HepG2 (cell line): ENCODE data around the gene STXBP4. TPM values are rescaled to one million over a fixed set of nuclear protein-coding genes. Genes with fewer than 3 reads are reported as not detected.

Experiments
- ATAC-seq: fragments of 200-7000 bp; cut with Tn5 transposase; 3 replicates; pipeline ENCODE4 v1.9.1; 2020; ENCODE audit warnings: mild to moderate bottlenecking, moderate library complexity
- BruUV-seq: library from RNA; stranded (reverse); fragments of 400-500 nt; replicated peaks from 2 replicates; lab custom pipeline; 2021; lab: Mats Ljungman, UMichigan
- CTCF ChIA-PET: fragments of 300-600 bp; formaldehyde crosslinking; extraction: SDS; loops from one replicate; lab custom pipeline; 2021; ENCODE audit warnings: low total read pairs, inconsistent platforms, low intra/inter-chr PET ratio; lab: Yijun Ruan, JAX
- POLR2A ChIA-PET: fragments of 350-600 bp; sonication (Branson Sonifier 250); formaldehyde crosslinking; loops from one replicate; lab custom pipeline; 2020; ENCODE audit warnings: antibody characterized with exemption, inconsistent platforms; lab: Yijun Ruan, JAX
- DNase-seq: peaks from one replicate; pipeline ENCODE4 v3.0.0-alpha.2; 2015; ENCODE audit warnings: low spot score
- FAIRE-seq: peaks from 3 replicates; lab custom pipeline; 2011; peaks lifted over from hg19 to GRCh38; lab: Jason Lieb, UNC
- H2AFZ ChIP-seq: one replicate; pipeline ENCODE4 v1.6.1; 2011; ENCODE audit warnings: low read length, inconsistent platforms
- H3K27ac ChIP-seq: fragments of 300-600 bp; 3 replicates; pipeline ENCODE4 v1.8.0; 2011; ENCODE audit warnings: mixed run types, mild to moderate bottlenecking, mixed read lengths, low read length, inconsistent platforms; ENCODE audit not compliant: insufficient read depth; ENCODE audit errors: extremely low read length
- H3K27me3 ChIP-seq, 2 experiments: fragments of 200-600 bp in 1 of 2; 2 replicates in 1 of 2; 3 replicates in 1 of 2; pipeline versions ENCODE4 v1.6.0 to v1.8.0; 2011; ENCODE audit warnings: low read length in 2 of 2, mild to moderate bottlenecking in 2 of 2, moderate library complexity in 2 of 2, inconsistent platforms in 1 of 2; ENCODE audit not compliant: insufficient read depth in 2 of 2, control insufficient read depth in 1 of 2
- H3K36me3 ChIP-seq, 2 experiments: fragments of 200-600 bp in 1 of 2; replicated peaks in 1 of 2; 2 replicates in 1 of 2; 3 replicates in 1 of 2; pipeline versions ENCODE4 v1.5.1 to v1.8.0; 2011; ENCODE audit warnings: low read length in 2 of 2, inconsistent platforms in 1 of 2; ENCODE audit not compliant: insufficient read depth in 2 of 2, control insufficient read depth in 1 of 2
- H3K4me1 ChIP-seq: 2 replicates; pipeline ENCODE4 v1.5.1; 2012; ENCODE audit warnings: low read length, inconsistent platforms; ENCODE audit not compliant: insufficient read depth
- H3K4me2 ChIP-seq: 2 replicates; pipeline ENCODE4 v1.6.0; 2011; ENCODE audit warnings: low read depth, low read length, inconsistent platforms
- H3K4me3 ChIP-seq, 3 experiments: fragments of 200-600 bp in 1 of 3; sonication (generic), shearing (Covaris generic) in 1 of 3; replicated peaks in 1 of 3; 2 replicates each; pipeline ENCODE4 v1.5.1; 2011 to 2016; ENCODE audit warnings: low read length in 3 of 3, inconsistent platforms in 2 of 3, low read depth in 2 of 3, mild to moderate bottlenecking in 2 of 3, control low read depth in 1 of 3, mixed read lengths in 1 of 3; ENCODE audit not compliant: insufficient read depth in 1 of 3
- H3K79me2 ChIP-seq: one replicate; pipeline ENCODE4 v1.6.1; 2011; ENCODE audit warnings: low read length, inconsistent platforms; ENCODE audit not compliant: insufficient read depth
- H3K9ac ChIP-seq: 2 replicates; pipeline ENCODE4 v1.6.0; 2011; ENCODE audit warnings: mild to moderate bottlenecking, low read depth, low read length, inconsistent platforms; ENCODE audit not compliant: insufficient read depth
- H3K9me3 ChIP-seq: 2 replicates; pipeline ENCODE4 v1.5.1; 2012; ENCODE audit warnings: mild to moderate bottlenecking, low read length
- H4K20me1 ChIP-seq: 2 replicates; pipeline ENCODE4 v1.6.0; 2011; ENCODE audit warnings: inconsistent platforms, mild to moderate bottlenecking, low read length, moderate library complexity; ENCODE audit not compliant: insufficient read depth
- ADNP ChIP-seq: sonication (generic); formaldehyde crosslinking; IDR thresholded peaks from 2 replicates; pipeline ENCODE4 v1.4.0; 2020; ENCODE audit warnings: missing genetic modification reagents
- FOXK2 ChIP-seq: fragments of 450-650 bp; IDR thresholded peaks from 2 replicates; pipeline ENCODE4 v1.6.1; 2016
- FOXM1 ChIP-seq: sonication (generic); formaldehyde crosslinking; IDR thresholded peaks from 2 replicates; pipeline ENCODE4 v1.5.0; 2020; ENCODE audit warnings: missing genetic modification reagents
- HDAC2 ChIP-seq: sonication (generic); formaldehyde crosslinking; IDR thresholded peaks from 2 replicates; pipeline ENCODE4 v1.4.0; 2020; ENCODE audit warnings: missing genetic modification reagents
- REPIN1 ChIP-seq: sonication (generic); formaldehyde crosslinking; IDR thresholded peaks from 2 replicates; pipeline ENCODE4 v1.8.0; 2022; ENCODE audit warnings: missing genetic modification reagents, low read depth, mild to moderate bottlenecking, borderline replicate concordance
- WGBS: methylation state at CpG from one replicate; pipeline ENCODE4 v1.1.6; 2017; ENCODE audit warnings: low lambda C conversion rate; 5-methylcytosine and 5-hydroxymethylcytosine counted together
- in situ Hi-C: cut with HindIII; loops from 2 replicates; pipeline ENCODE4 v1.10.0; 2017; ENCODE audit warnings: low pct_unique_long_range_greater_than_20kb; ENCODE audit not compliant: extremely low pct_ligation_motif_present
- intact Hi-C: fragments of 100-400 bp; cut with micrococcal nuclease; formaldehyde crosslinking; loops from one replicate; pipeline ENCODE4 v1.10.0; 2022; ENCODE audit not compliant: unreplicated experiment
- polyA plus RNA-seq, 8 experiments: library from polyadenylated mRNA; depleted of rRNA in 3 of 8; stranded (reverse) in 7 of 8; unstranded in 1 of 8; fragments of >200 nt; fragmentation: Illumina TruSeq in 4 of 8; extraction: Trizol in 4 of 8; gene quantifications; 2 replicates each; pipeline versions ENCODE4 v1.2.1 to v1.2.3, GENCODE V29; 2011 to 2016; ENCODE audit warnings: low read depth in 4 of 8, missing spikeins in 1 of 8, mixed read lengths in 1 of 8; ENCODE audit not compliant: insufficient read depth in 1 of 8
- total RNA-seq, 5 experiments: library from RNA; depleted of rRNA; stranded (reverse); fragments of >200 nt; fragmentation: Illumina TruSeq; extraction: Trizol; gene quantifications; 2 replicates each; pipeline ENCODE4 v1.2.3, GENCODE V29; 2016; ENCODE audit warnings: low read depth in 1 of 5
- TF ChIP-seq, protein P1 (sequence below): sonication (generic); formaldehyde crosslinking; IDR thresholded peaks from 2 replicates; pipeline ENCODE4 v1.5.0; 2020; ENCODE audit warnings: mild to moderate bottlenecking, missing genetic modification reagents
- TF ChIP-seq, protein P2 (sequence below): sonication (generic); formaldehyde crosslinking; IDR thresholded peaks from 2 replicates; pipeline ENCODE4 v1.4.0; 2020; ENCODE audit warnings: mild to moderate bottlenecking, missing genetic modification reagents, borderline replicate concordance
- TF ChIP-seq, protein P3 (sequence below): IDR thresholded peaks from 2 replicates; pipeline ENCODE4 v1.6.1; 2018; ENCODE audit warnings: missing genetic modification reagents

Gene STXBP4
- total and polyA plus RNA-seq, 2 of the 13 experiments (the other 11 are each of a cell fraction or from before 2014, with no cell fraction given), result 8.5 to 36.1 TPM

DNA sequence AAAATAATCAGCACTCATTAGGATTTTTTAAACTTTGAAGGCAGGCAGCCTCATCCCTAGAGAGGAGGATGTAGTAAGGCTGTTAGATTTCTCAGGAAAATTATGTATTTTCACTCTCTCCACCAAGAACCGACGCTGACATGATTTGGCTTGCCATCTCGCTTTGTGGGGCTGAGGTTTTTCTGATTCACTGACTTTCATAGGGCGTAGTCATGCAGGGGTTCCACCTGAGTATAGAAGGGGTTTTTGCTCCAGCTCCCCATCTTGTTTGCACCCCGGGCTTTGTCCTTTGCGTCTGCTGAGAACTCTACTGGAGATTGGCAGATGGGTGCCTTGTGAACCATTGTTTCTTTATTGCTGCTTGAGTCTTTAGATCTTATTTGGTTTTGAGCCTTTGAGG lies 47.7 kb upstream of the STXBP4 start:
- intact Hi-C loops, result no loop called here
- no peak overlapping the region for H3K9ac ChIP-seq
- FAIRE-seq (no peak), DNase-seq (no peak), ATAC-seq (no peak)
- H4K20me1 ChIP-seq, result no peaks in the 10 kb centered on the region
- H3K9me3 ChIP-seq, result peaks cover 13% of the 10 kb centered on the region
- TF ChIP-seq, protein P1, sequence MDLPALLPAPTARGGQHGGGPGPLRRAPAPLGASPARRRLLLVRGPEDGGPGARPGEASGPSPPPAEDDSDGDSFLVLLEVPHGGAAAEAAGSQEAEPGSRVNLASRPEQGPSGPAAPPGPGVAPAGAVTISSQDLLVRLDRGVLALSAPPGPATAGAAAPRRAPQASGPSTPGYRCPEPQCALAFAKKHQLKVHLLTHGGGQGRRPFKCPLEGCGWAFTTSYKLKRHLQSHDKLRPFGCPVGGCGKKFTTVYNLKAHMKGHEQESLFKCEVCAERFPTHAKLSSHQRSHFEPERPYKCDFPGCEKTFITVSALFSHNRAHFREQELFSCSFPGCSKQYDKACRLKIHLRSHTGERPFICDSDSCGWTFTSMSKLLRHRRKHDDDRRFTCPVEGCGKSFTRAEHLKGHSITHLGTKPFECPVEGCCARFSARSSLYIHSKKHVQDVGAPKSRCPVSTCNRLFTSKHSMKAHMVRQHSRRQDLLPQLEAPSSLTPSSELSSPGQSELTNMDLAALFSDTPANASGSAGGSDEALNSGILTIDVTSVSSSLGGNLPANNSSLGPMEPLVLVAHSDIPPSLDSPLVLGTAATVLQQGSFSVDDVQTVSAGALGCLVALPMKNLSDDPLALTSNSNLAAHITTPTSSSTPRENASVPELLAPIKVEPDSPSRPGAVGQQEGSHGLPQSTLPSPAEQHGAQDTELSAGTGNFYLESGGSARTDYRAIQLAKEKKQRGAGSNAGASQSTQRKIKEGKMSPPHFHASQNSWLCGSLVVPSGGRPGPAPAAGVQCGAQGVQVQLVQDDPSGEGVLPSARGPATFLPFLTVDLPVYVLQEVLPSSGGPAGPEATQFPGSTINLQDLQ, result no peak
- TF ChIP-seq, protein P2, sequence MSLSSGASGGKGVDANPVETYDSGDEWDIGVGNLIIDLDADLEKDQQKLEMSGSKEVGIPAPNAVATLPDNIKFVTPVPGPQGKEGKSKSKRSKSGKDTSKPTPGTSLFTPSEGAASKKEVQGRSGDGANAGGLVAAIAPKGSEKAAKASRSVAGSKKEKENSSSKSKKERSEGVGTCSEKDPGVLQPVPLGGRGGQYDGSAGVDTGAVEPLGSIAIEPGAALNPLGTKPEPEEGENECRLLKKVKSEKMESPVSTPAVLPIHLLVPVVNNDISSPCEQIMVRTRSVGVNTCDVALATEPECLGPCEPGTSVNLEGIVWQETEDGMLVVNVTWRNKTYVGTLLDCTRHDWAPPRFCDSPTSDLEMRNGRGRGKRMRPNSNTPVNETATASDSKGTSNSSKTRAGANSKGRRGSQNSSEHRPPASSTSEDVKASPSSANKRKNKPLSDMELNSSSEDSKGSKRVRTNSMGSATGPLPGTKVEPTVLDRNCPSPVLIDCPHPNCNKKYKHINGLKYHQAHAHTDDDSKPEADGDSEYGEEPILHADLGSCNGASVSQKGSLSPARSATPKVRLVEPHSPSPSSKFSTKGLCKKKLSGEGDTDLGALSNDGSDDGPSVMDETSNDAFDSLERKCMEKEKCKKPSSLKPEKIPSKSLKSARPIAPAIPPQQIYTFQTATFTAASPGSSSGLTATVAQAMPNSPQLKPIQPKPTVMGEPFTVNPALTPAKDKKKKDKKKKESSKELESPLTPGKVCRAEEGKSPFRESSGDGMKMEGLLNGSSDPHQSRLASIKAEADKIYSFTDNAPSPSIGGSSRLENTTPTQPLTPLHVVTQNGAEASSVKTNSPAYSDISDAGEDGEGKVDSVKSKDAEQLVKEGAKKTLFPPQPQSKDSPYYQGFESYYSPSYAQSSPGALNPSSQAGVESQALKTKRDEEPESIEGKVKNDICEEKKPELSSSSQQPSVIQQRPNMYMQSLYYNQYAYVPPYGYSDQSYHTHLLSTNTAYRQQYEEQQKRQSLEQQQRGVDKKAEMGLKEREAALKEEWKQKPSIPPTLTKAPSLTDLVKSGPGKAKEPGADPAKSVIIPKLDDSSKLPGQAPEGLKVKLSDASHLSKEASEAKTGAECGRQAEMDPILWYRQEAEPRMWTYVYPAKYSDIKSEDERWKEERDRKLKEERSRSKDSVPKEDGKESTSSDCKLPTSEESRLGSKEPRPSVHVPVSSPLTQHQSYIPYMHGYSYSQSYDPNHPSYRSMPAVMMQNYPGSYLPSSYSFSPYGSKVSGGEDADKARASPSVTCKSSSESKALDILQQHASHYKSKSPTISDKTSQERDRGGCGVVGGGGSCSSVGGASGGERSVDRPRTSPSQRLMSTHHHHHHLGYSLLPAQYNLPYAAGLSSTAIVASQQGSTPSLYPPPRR (CRISPR knock-in tag), result no peak
- TF ChIP-seq, protein P3, sequence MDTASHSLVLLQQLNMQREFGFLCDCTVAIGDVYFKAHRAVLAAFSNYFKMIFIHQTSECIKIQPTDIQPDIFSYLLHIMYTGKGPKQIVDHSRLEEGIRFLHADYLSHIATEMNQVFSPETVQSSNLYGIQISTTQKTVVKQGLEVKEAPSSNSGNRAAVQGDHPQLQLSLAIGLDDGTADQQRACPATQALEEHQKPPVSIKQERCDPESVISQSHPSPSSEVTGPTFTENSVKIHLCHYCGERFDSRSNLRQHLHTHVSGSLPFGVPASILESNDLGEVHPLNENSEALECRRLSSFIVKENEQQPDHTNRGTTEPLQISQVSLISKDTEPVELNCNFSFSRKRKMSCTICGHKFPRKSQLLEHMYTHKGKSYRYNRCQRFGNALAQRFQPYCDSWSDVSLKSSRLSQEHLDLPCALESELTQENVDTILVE (CRISPR knock-in tag), result no peak
- TF ChIP-seq REPIN1 (no peak), HDAC2 (no peak), ADNP (no peak), FOXM1 (no peak), FOXK2 (no peak)
- peaks cover 13 to 39% of the 10 kb centered on the region in 2 experiments for H3K36me3 ChIP-seq
- no peaks in the 10 kb centered on the region for H3K27me3 ChIP-seq
- in situ Hi-C loops, result no loop called here
- 0 out of 2 replicates have a peak, but pooled peaks cover 2% of the 10 kb centered on the region for H3K4me1 ChIP-seq
- no peak overlapping the region for H2AFZ ChIP-seq
- no peak overlapping the region for H3K4me3 ChIP-seq
- BruUV-seq, result no TSS peak
- H3K4me2 ChIP-seq, result no peak overlapping the region
- ChIA-PET POLR2A (no interaction called here), CTCF (no interaction called here)
- H3K79me2 ChIP-seq, result no peaks in the 10 kb centered on the region
- H3K27ac ChIP-seq, result no peak overlapping the region
- WGBS, result 98% methylated on average over 6 of the region's 6 CpGs
